Glomerular endothelial cell (primary cell): ENCODE measurements around the gene REG3A. TPM values are rescaled to one million over a fixed set of nuclear protein-coding genes. Genes with fewer than 3 reads are reported as not detected.

Experiments
- DNase-seq: peaks from one replicate; pipeline ENCODE4 v3.0.0-alpha.2; 2011; ENCODE audit warnings: low read depth, low spot score; ENCODE audit errors: extremely low read depth
- total RNA-seq: library from RNA; depleted of rRNA; stranded (reverse); fragments of >200 nt; gene quantifications from 2 replicates; pipeline ENCODE4 v1.2.3, GENCODE V29; 2015

The REG3A gene
- total RNA-seq, 1 donor from 2014 or later = not detected

DNA sequence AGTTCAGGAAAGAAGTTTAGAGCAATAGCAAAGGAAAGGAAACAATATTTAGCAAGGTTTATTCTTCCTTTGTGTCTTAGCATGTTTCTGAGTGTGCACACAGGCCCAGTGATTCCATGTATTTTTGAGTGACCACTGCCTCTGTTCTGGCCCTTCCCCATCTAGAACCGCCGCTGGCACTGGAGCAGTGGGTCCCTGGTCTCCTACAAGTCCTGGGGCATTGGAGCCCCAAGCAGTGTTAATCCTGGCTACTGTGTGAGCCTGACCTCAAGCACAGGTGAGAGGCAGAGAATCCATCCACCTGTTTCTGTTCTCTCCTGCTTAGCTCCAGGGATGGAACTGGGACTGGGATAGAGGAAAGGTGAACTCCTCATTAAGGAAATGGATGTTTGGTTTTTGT is 36.9 kb downstream of the REG3A start:
- DNase-seq = no peak

- DNase-seq = no peak
These were observed 39.3 kb downstream of the REG3A start, which contains the start of gene REG1A for GRCh38 chr2:79120194-79120713. REG1A (plus strand) TSS chr2:79120488; CDS start chr2:79120862, 374 bp downstream.

DNA sequence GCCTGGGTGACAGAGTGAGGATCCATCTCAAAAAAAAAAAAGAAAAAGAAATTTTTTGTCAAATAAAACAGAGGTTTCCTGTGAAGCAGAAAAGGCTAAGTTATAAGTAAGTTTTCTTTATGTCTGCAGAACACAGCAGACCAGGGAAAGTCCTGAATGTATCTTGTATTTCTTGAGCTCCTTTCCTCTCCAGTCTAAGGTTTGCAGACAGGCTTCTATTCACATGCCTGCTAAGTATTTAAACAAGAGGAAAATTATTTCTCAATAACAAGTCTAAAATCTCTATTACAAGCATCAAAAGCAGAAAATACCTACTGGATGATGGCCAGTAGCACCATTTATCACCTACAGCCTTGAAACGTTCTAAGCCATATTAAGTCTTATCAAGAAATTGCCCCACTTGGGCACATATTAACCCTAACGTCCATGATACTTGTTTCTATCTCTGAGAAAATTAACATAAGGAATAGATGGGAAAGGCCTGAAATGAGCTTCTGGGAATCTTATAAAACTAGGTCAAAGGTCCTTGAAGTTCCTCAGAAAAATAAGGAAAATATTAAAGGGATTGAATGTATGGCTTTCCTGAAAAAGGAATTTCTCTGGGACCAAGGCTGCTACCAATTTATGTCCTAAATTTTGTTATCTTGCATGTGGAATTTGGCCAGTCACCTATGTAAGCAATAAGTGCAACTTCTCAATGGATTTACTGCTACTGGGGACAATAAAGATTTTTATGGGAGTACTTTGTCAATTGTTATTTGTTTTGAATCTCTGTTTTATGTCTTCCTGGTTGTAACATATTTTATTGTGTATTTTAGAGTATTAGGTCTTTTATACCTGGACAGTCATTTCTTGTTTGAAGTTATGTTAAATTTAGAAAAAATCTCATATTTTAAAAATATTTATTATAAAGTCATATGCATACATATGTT is 42.3 kb downstream of the REG3A start:
- DNase-seq = no peak

GRCh38 chr2:79114797-79115494 is 44.6 kb downstream of the REG3A start:
- no peak for DNase-seq

DNA sequence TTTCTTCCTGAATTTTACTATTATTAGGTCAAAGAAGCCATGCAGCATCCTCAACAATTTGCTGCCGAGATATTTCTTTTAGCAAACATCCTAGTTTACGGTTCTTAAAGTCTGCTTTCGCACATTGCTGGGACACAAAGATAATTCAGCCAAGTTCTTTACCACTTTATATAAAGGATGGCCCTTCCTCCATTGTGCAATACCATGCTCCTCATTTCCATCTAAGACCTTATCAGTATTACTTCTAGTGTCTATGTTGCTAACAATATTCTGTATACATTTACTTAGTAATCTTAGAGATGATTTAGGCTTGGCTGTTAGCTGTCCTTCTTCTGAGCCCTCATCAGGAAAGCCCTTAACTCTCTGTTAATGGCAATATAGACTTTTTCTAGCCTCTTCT is 47.3 kb downstream of the REG3A start:
- DNase-seq = no peak

Other genes with a start within 250 kb of the REG3A start
- gene REG3G, start 134.1 kb downstream of the REG3A start, total RNA-seq = not detected in 2 replicates
- not detected in 2 replicates for gene REG1B, start 71.8 kb downstream of the REG3A start, total RNA-seq
- gene REG1A, start 39.3 kb downstream of the REG3A start, total RNA-seq = not detected in 2 replicates